Liver (tissue), 9 donors: ENCODE results near the gene RNF144A. TPM values are rescaled to one million over a fixed set of nuclear protein-coding genes. Genes with fewer than 3 reads are reported as not detected.

Experiments
- DNase-seq: peaks from one replicate; pipeline ENCODE4 v3.0.0-alpha.2; 2017; ENCODE audit warnings: low spot score
- H3K27ac ChIP-seq, 2 donors: one replicate each; pipeline ENCODE4 v1.7.0; 2013; ENCODE audit warnings: inconsistent platforms in 2 of 2, low read length in 2 of 2, control low read depth in 1 of 2, low read depth in 1 of 2, mild to moderate bottlenecking in 1 of 2
- H3K27me3 ChIP-seq, 4 donors: one replicate each; pipeline versions ENCODE4 v1.6.1 to v1.7.0; 2013; ENCODE audit warnings: low read length in 3 of 4, inconsistent platforms in 1 of 4, mild to moderate bottlenecking in 1 of 4, moderate library complexity in 1 of 4; ENCODE audit not compliant: control insufficient read depth in 4 of 4, insufficient read depth in 4 of 4
- H3K36me3 ChIP-seq, 4 donors: one replicate each; pipeline versions ENCODE4 v1.6.1 to v1.7.0; 2013; ENCODE audit warnings: low read length in 3 of 4, mild to moderate bottlenecking in 3 of 4, low read depth in 1 of 4, moderate library complexity in 1 of 4; ENCODE audit not compliant: control insufficient read depth in 4 of 4, insufficient read depth in 3 of 4
- H3K4me1 ChIP-seq, 4 donors: one replicate each; pipeline versions ENCODE4 v1.6.1 to v1.7.0; 2013; ENCODE audit warnings: low read length in 3 of 4, mild to moderate bottlenecking in 3 of 4, moderate library complexity in 1 of 4; ENCODE audit not compliant: control insufficient read depth in 4 of 4, insufficient read depth in 4 of 4
- H3K4me3 ChIP-seq, 3 donors: one replicate each; pipeline versions ENCODE4 v1.6.1 to v1.7.0; 2013; ENCODE audit warnings: low read length in 3 of 3, control low read depth in 1 of 3, low read depth in 1 of 3, mild to moderate bottlenecking in 1 of 3
- H3K9ac ChIP-seq, 2 donors: one replicate each; pipeline ENCODE4 v1.7.0; 2013; ENCODE audit warnings: low read length in 2 of 2, mild to moderate bottlenecking in 2 of 2, moderate library complexity in 2 of 2, control low read depth in 1 of 2, low read depth in 1 of 2
- H3K9me3 ChIP-seq, 4 donors: one replicate each; pipeline versions ENCODE4 v1.6.1 to v1.7.0; 2013; ENCODE audit warnings: low read length in 3 of 4; ENCODE audit not compliant: control insufficient read depth in 4 of 4
- EGR1 ChIP-seq, 2 donors: IDR thresholded peaks; 2 replicates each; pipeline ENCODE4 v1.6.1; 2016 to 2018; ENCODE audit warnings: antibody characterized with exemption in 2 of 2, low read depth in 2 of 2
- FOXA1 ChIP-seq: IDR thresholded peaks from 2 replicates; pipeline ENCODE4 v1.6.1; 2016; ENCODE audit warnings: antibody characterized with exemption
- FOXA2 ChIP-seq: IDR thresholded peaks from 2 replicates; pipeline ENCODE4 v1.6.1; 2016; ENCODE audit warnings: antibody characterized with exemption
- GABPA ChIP-seq, 2 donors: IDR thresholded peaks in 1 of 2; conservative IDR thresholded peaks in 1 of 2; 2 replicates each; pipeline ENCODE4 v1.6.1; 2016; ENCODE audit warnings: antibody characterized with exemption in 2 of 2, mild to moderate bottlenecking in 1 of 2, moderate library complexity in 1 of 2
- HNF4A ChIP-seq, 2 donors: conservative IDR thresholded peaks; 2 replicates each; pipeline ENCODE4 v1.6.1; 2016; ENCODE audit warnings: antibody characterized with exemption in 2 of 2, mild to moderate bottlenecking in 2 of 2
- HNF4G ChIP-seq: IDR thresholded peaks from 2 replicates; pipeline ENCODE4 v1.6.1; 2016; ENCODE audit warnings: antibody characterized with exemption
- JUND ChIP-seq, 2 donors: IDR thresholded peaks; 2 replicates each; pipeline ENCODE4 v1.6.1; 2016; ENCODE audit warnings: antibody characterized with exemption in 2 of 2
- MAX ChIP-seq: IDR thresholded peaks from 2 replicates; pipeline ENCODE4 v1.6.1; 2016; ENCODE audit warnings: antibody characterized with exemption
- NR2F2 ChIP-seq: IDR thresholded peaks from 2 replicates; pipeline ENCODE4 v1.6.1; 2016; ENCODE audit warnings: antibody characterized with exemption
- REST ChIP-seq: IDR thresholded peaks from 2 replicates; pipeline ENCODE4 v1.6.1; 2016; ENCODE audit warnings: antibody characterized with exemption, mild to moderate bottlenecking
- TAF1 ChIP-seq: conservative IDR thresholded peaks from 2 replicates; pipeline ENCODE4 v1.6.1; 2016; ENCODE audit warnings: antibody characterized with exemption, mild to moderate bottlenecking
- WGBS: extraction: QIAGEN DNeasy Blood & Tissue Kit; methylation state at CpG from one replicate; pipeline ENCODE4 v1.1.7; 2013; 5-methylcytosine and 5-hydroxymethylcytosine counted together
- polyA plus RNA-seq, 2 donors: library from polyadenylated mRNA; stranded (reverse) in 1 of 2; unstranded in 1 of 2; fragments of 200-250 nt in 1 of 2; fragments of >200 nt in 1 of 2; fragmentation: Nextera tagmentation in 1 of 2; extraction: Ambion mirVana in 1 of 2; gene quantifications; one replicate each; pipeline versions ENCODE4 v1.2.1 to v1.2.3, GENCODE V29; 2013 to 2015
- total RNA-seq, 2 donors: library from RNA; depleted of rRNA; stranded (reverse); fragments of >200 nt; gene quantifications; one replicate each; pipeline ENCODE4 v1.2.3, GENCODE V29; 2014
- TF ChIP-seq, protein P1 (sequence below): IDR thresholded peaks from 2 replicates; pipeline ENCODE4 v1.6.1; 2016; ENCODE audit warnings: antibody characterized with exemption
- TF ChIP-seq, protein P2 (sequence below): IDR thresholded peaks from 2 replicates; pipeline ENCODE4 v1.6.1; 2016; ENCODE audit warnings: antibody characterized with exemption
- TF ChIP-seq, protein P3 (sequence below): fragments of 150-350 bp; IDR thresholded peaks from 2 replicates; pipeline ENCODE4 v1.5.1; 2017; ENCODE audit warnings: improper control_type of control experiment, low read depth, low read length; ENCODE audit not compliant: missing input control
- donor health status: healthy.
- donor health status: healthy.
- donor health status: healthy.
- donor health status: healthy.
- donor health status: healthy.

Gene RNF144A
- total and polyA plus RNA-seq, 4 donors: 1.0 to 10.4 (median 2.3) TPM

DNA sequence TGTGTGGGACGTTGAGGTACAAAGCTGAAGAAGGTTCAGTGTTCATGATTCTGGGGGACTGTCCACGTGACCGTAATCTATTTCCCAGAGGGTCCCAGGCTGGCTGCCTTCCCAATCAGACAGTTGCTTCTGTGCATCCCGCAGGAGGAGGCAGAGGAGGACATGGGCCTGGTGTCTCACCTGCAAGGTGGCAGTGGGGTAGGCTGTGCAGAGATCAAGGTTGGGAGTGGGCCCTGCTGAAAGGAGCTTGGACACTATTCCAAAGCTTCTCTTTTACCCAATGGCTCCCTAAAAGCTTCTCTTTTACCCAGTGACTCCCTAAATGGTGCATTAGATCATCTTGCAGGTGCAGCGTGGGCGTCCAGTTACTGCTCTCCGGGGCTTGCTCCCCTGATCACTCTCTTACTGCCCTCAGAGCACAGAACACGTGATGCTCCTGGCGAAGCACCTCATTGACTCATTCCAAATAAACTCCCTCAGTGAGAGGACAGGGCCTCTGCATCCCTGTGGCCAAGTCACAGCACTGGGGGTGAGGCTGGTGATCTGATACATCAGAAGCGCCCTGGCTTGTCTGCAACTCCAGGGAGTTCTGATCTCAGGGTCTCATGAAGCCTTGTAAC is 41.5 kb downstream of the RNF144A start:
- peak; percentile 21 for DNase-seq
- Histone ChIP-seq H3K4me3 (no peak overlapping the region), H3K27me3 (no peaks in the 10 kb centered on the region), H3K4me1 (no peaks in the 10 kb centered on the region), H3K9me3 (no peaks in the 10 kb centered on the region), H3K9ac (no peak overlapping the region), H3K36me3 (no peaks in the 10 kb centered on the region), H3K27ac (no peak overlapping the region)
- 98% methylated on average over 10 of the region's 10 CpGs for WGBS
- TF ChIP-seq HNF4G (no peak), HNF4A (conservative IDR thresholded peaks at IDR 0.05) (no peak), FOXA1 (no peak), NR2F2 (no peak), JUND (IDR thresholded peaks at IDR 0.05) (no peak), MAX (no peak), GABPA (IDR thresholded peaks at IDR 0.05 in 1 of 2, conservative IDR thresholded peaks at IDR 0.05 in 1 of 2) (no peak), REST (no peak), TAF1 (no peak), FOXA2 (no peak), EGR1 (IDR thresholded peaks at IDR 0.05; ENCODE audit: low read depth in 2 of 2) (no peak)
- TF ChIP-seq, protein P1, sequence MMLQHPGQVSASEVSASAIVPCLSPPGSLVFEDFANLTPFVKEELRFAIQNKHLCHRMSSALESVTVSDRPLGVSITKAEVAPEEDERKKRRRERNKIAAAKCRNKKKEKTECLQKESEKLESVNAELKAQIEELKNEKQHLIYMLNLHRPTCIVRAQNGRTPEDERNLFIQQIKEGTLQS: no peak
- TF ChIP-seq, protein P2, sequence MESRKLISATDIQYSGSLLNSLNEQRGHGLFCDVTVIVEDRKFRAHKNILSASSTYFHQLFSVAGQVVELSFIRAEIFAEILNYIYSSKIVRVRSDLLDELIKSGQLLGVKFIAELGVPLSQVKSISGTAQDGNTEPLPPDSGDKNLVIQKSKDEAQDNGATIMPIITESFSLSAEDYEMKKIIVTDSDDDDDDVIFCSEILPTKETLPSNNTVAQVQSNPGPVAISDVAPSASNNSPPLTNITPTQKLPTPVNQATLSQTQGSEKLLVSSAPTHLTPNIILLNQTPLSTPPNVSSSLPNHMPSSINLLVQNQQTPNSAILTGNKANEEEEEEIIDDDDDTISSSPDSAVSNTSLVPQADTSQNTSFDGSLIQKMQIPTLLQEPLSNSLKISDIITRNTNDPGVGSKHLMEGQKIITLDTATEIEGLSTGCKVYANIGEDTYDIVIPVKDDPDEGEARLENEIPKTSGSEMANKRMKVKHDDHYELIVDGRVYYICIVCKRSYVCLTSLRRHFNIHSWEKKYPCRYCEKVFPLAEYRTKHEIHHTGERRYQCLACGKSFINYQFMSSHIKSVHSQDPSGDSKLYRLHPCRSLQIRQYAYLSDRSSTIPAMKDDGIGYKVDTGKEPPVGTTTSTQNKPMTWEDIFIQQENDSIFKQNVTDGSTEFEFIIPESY: no peak
- TF ChIP-seq, protein P3, sequence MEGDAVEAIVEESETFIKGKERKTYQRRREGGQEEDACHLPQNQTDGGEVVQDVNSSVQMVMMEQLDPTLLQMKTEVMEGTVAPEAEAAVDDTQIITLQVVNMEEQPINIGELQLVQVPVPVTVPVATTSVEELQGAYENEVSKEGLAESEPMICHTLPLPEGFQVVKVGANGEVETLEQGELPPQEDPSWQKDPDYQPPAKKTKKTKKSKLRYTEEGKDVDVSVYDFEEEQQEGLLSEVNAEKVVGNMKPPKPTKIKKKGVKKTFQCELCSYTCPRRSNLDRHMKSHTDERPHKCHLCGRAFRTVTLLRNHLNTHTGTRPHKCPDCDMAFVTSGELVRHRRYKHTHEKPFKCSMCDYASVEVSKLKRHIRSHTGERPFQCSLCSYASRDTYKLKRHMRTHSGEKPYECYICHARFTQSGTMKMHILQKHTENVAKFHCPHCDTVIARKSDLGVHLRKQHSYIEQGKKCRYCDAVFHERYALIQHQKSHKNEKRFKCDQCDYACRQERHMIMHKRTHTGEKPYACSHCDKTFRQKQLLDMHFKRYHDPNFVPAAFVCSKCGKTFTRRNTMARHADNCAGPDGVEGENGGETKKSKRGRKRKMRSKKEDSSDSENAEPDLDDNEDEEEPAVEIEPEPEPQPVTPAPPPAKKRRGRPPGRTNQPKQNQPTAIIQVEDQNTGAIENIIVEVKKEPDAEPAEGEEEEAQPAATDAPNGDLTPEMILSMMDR: no peak

DNA sequence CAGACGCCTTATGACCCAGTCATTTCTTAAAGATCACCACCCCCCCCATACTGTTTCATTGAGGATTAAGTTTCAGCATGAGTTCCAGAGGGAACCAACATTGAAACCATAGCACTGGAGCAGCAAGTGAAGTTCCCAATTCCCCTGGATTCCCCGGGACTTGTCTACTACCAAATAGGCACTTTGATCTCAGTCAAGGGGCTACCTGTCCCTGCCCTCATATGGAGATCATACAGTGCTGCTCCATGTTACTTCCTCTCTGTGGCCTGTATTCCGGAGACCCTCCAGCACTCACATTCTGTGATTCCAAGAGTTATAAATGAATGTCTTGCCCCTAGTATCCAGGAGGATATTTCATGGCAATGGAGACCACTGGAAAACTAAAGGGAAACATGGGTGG is 42.5 kb downstream of the RNF144A start:
- peak; percentile 8 for DNase-seq
- Histone ChIP-seq H3K27ac (no peak overlapping the region), H3K36me3 (no peaks in the 10 kb centered on the region), H3K4me3 (no peak overlapping the region), H3K9me3 (no peaks in the 10 kb centered on the region), H3K9ac (no peak overlapping the region), H3K27me3 (no peaks in the 10 kb centered on the region), H3K4me1 (no peaks in the 10 kb centered on the region)
- 96% methylated on average over 3 of the region's 3 CpGs for WGBS
- TF ChIP-seq REST: no peak
